ENCODE results near the gene HS1BP3.

The HS1BP3 gene

GRCh38 chr2:20618886-20619521 is 31.9 kb downstream of the HS1BP3 start:
- Histone ChIP-seq H3K4me3 (ENCODE audit: low read depth, low read length) (no peak overlapping the region), H2AFZ (no peak overlapping the region), H3K9ac (no peak overlapping the region), H3K79me2 (no peaks in the 10 kb centered on the region), H3K9me3 (ENCODE audit: control insufficient read depth, low read length) (no peaks in the 10 kb centered on the region), H3K4me1 (peaks cover 9% of the 10 kb centered on the region), H3K36me3 (ENCODE audit: control insufficient read depth, insufficient read depth, low read length) (no peaks in the 10 kb centered on the region), H3K4me2 (ENCODE audit: low read length) (no peak overlapping the region), H3K27ac (peak overlapping the region; percentile 58), H3K27me3 (ENCODE audit: control insufficient read depth, insufficient read depth, low read length) (no peaks in the 10 kb centered on the region)
- no peak for TF ChIP-seq CTCF (IDR thresholded peaks at IDR 0.05)

GRCh38 chr2:20618468-20618885 is 32.4 kb downstream of the HS1BP3 start:
- Histone ChIP-seq H3K4me3 (ENCODE audit: low read depth, low read length) (no peak overlapping the region), H2AFZ (peak overlapping the region; percentile 64), H3K36me3 (ENCODE audit: control insufficient read depth, insufficient read depth, low read length) (no peaks in the 10 kb centered on the region), H3K27ac (peak overlapping the region; percentile 58), H3K9ac (no peak overlapping the region), H3K9me3 (ENCODE audit: control insufficient read depth, low read length) (no peaks in the 10 kb centered on the region), H3K27me3 (ENCODE audit: control insufficient read depth, insufficient read depth, low read length) (no peaks in the 10 kb centered on the region), H3K79me2 (no peaks in the 10 kb centered on the region), H3K4me2 (ENCODE audit: low read length) (no peak overlapping the region), H3K4me1 (peaks cover 9% of the 10 kb centered on the region)
- no peak for TF ChIP-seq CTCF (IDR thresholded peaks at IDR 0.05)

GRCh38 chr2:20617892-20618467 is 32.9 kb downstream of the HS1BP3 start:
- no peaks in the 10 kb centered on the region for H3K36me3 ChIP-seq (ENCODE audit: control insufficient read depth, insufficient read depth, low read length)
- H3K27ac ChIP-seq: peak overlapping the region; percentile 58
- H2AFZ ChIP-seq: peak overlapping the region; percentile 64
- no peaks in the 10 kb centered on the region for H3K79me2 ChIP-seq
- peak overlapping the region; percentile 0 for H3K4me2 ChIP-seq (ENCODE audit: low read length)
- peak; percentile 40 for TF ChIP-seq CTCF (IDR thresholded peaks at IDR 0.05)
- H3K9me3 ChIP-seq (ENCODE audit: control insufficient read depth, low read length): no peaks in the 10 kb centered on the region
- H3K9ac ChIP-seq: no peak overlapping the region
- no peaks in the 10 kb centered on the region for H3K27me3 ChIP-seq (ENCODE audit: control insufficient read depth, insufficient read depth, low read length)
- H3K4me3 ChIP-seq (ENCODE audit: low read depth, low read length): no peak overlapping the region
- H3K4me1 ChIP-seq: peaks cover 9% of the 10 kb centered on the region

GRCh38 chr2:20617081-20617575 is 33.8 kb downstream of the HS1BP3 start:
- Histone ChIP-seq H3K27me3 (ENCODE audit: control insufficient read depth, insufficient read depth, low read length) (no peaks in the 10 kb centered on the region), H3K79me2 (no peaks in the 10 kb centered on the region), H3K4me2 (ENCODE audit: low read length) (no peak overlapping the region), H3K4me1 (peaks cover 9% of the 10 kb centered on the region), H3K27ac (peak overlapping the region; percentile 59), H3K36me3 (ENCODE audit: control insufficient read depth, insufficient read depth, low read length) (no peaks in the 10 kb centered on the region), H3K9me3 (ENCODE audit: control insufficient read depth, low read length) (no peaks in the 10 kb centered on the region), H3K9ac (no peak overlapping the region), H3K4me3 (ENCODE audit: low read depth, low read length) (no peak overlapping the region), H2AFZ (no peak overlapping the region)
- TF ChIP-seq CTCF (IDR thresholded peaks at IDR 0.05): no peak
